ENCODE results near the gene STEAP1. TPM values are rescaled to one million over a fixed set of nuclear protein-coding genes. Genes with fewer than 3 reads are reported as not detected.

Gene STEAP1
- total RNA-seq, 1 experiment from 2014 or later: 5.5 TPM

- no peaks in the 10 kb centered on the region for H3K36me3 ChIP-seq (ENCODE audit: control insufficient read depth, insufficient read depth, low read length)
- DNase-seq (ENCODE audit: low read depth, low spot score) (no peak), ATAC-seq (no peak)
- no peak overlapping the region for H3K4me3 ChIP-seq (ENCODE audit: low read depth in 2 of 2, low read length in 2 of 2)
- no peak for TF ChIP-seq REST (IDR thresholded peaks at IDR 0.05; ENCODE audit: insufficient read depth in 1 of 2, low read depth in 2 of 2, low read length in 1 of 2)
- no peak for TF ChIP-seq CTCF (IDR thresholded peaks at IDR 0.05)
- CTCF ChIA-PET: no interaction called here
- BruUV-seq (replicated peaks): no TSS peak
- POLR2A ChIA-PET: no interaction called here
- intact Hi-C loops (cut with micrococcal nuclease; ENCODE audit: unreplicated experiment) (no loop called here), in situ Hi-C loops (cut with HindIII; ENCODE audit: low pct_unique_long_range_greater_than_20kb, low sequenced_read_pairs) (no loop called here)
- H3K27ac ChIP-seq (ENCODE audit: low read length): no peak overlapping the region
- 0 out of 2 replicates have a peak, but pooled peaks cover 4% of the 10 kb centered on the region for H3K4me1 ChIP-seq (ENCODE audit: control insufficient read depth, insufficient read depth, low read length)
- peaks cover 7% of the 10 kb centered on the region; the same call in 1 of the 2 replicates for H3K9me3 ChIP-seq (ENCODE audit: control insufficient read depth, insufficient read depth, low read depth, low read length)
- no peaks in the 10 kb centered on the region for H3K27me3 ChIP-seq (ENCODE audit: control insufficient read depth, insufficient read depth, low read length)
Observed at GRCh38 chr7:90175667-90176066, 21.4 kb downstream of the STEAP1 start.

- ChIA-PET CTCF (no interaction called here), POLR2A (no interaction called here)
- intact Hi-C loops (cut with micrococcal nuclease; ENCODE audit: unreplicated experiment) (no loop called here), in situ Hi-C loops (cut with HindIII; ENCODE audit: low pct_unique_long_range_greater_than_20kb, low sequenced_read_pairs) (no loop called here)
- ATAC-seq (no peak), DNase-seq (ENCODE audit: low read depth, low spot score) (no peak)
- Histone ChIP-seq H3K27me3 (ENCODE audit: control insufficient read depth, insufficient read depth, low read length) (no peaks in the 10 kb centered on the region), H3K9me3 (ENCODE audit: control insufficient read depth, insufficient read depth, low read depth, low read length) (peaks cover 7% of the 10 kb centered on the region; the same call in 1 of the 2 replicates), H3K4me3 (ENCODE audit: low read depth in 2 of 2, low read length in 2 of 2) (no peak overlapping the region), H3K4me1 (ENCODE audit: control insufficient read depth, insufficient read depth, low read length) (0 out of 2 replicates have a peak, but pooled peaks cover 4% of the 10 kb centered on the region), H3K36me3 (ENCODE audit: control insufficient read depth, insufficient read depth, low read length) (no peaks in the 10 kb centered on the region), H3K27ac (ENCODE audit: low read length) (no peak overlapping the region)
- BruUV-seq (replicated peaks): no TSS peak
- TF ChIP-seq REST (IDR thresholded peaks at IDR 0.05; ENCODE audit: insufficient read depth in 1 of 2, low read depth in 2 of 2, low read length in 1 of 2) (no peak), SIN3A (IDR thresholded peaks at IDR 0.05; ENCODE audit: borderline replicate concordance, insufficient read depth, low read depth, low read length) (no peak), POLR2AphosphoS5 (IDR thresholded peaks at IDR 0.05; ENCODE audit: low read depth, low read length) (no peak), CTCF (IDR thresholded peaks at IDR 0.05) (no peak), TCF7L2 (IDR thresholded peaks at IDR 0.05; ENCODE audit: low read depth, low read length) (no peak)
Observed at GRCh38 chr7:90176195-90176594, 21.9 kb downstream of the STEAP1 start.

Measured in Panc1 (cell line).